Panc1 (cell line): ENCODE measurements around the gene GMCL2.

Source experiments
- CTCF ChIP-seq: fragments of 450-650 bp; IDR thresholded peaks from 2 replicates; pipeline ENCODE4 v1.5.1; 2017; ENCODE audit warnings: mild to moderate bottlenecking
- POLR2AphosphoS5 ChIP-seq: IDR thresholded peaks from 2 replicates; pipeline ENCODE4 v1.6.1; 2012; ENCODE audit warnings: mild to moderate bottlenecking, low read depth, low read length, moderate library complexity
- TF ChIP-seq, protein P1 (sequence below), 2 experiments: IDR thresholded peaks; 2 replicates each; pipeline ENCODE4 v1.6.1; 2011 to 2012; ENCODE audit warnings: low read depth in 2 of 2, control low read depth in 1 of 2, low read length in 1 of 2, mild to moderate bottlenecking in 1 of 2, moderate library complexity in 1 of 2; ENCODE audit not compliant: insufficient read depth in 1 of 2

- TF ChIP-seq CTCF: no peak
- TF ChIP-seq, protein P1, sequence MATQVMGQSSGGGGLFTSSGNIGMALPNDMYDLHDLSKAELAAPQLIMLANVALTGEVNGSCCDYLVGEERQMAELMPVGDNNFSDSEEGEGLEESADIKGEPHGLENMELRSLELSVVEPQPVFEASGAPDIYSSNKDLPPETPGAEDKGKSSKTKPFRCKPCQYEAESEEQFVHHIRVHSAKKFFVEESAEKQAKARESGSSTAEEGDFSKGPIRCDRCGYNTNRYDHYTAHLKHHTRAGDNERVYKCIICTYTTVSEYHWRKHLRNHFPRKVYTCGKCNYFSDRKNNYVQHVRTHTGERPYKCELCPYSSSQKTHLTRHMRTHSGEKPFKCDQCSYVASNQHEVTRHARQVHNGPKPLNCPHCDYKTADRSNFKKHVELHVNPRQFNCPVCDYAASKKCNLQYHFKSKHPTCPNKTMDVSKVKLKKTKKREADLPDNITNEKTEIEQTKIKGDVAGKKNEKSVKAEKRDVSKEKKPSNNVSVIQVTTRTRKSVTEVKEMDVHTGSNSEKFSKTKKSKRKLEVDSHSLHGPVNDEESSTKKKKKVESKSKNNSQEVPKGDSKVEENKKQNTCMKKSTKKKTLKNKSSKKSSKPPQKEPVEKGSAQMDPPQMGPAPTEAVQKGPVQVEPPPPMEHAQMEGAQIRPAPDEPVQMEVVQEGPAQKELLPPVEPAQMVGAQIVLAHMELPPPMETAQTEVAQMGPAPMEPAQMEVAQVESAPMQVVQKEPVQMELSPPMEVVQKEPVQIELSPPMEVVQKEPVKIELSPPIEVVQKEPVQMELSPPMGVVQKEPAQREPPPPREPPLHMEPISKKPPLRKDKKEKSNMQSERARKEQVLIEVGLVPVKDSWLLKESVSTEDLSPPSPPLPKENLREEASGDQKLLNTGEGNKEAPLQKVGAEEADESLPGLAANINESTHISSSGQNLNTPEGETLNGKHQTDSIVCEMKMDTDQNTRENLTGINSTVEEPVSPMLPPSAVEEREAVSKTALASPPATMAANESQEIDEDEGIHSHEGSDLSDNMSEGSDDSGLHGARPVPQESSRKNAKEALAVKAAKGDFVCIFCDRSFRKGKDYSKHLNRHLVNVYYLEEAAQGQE (IDR thresholded peaks at IDR 0.05; ENCODE audit: insufficient read depth in 1 of 2, low read depth in 2 of 2, low read length in 1 of 2): no peak
- no peak for TF ChIP-seq POLR2AphosphoS5
Observed at GRCh38 chr5:178198706-178199105, 11.5 kb upstream of the GMCL2 start.
